HG03558 (cell line): ENCODE measurements around the gene CLN6.
"Not testable (repeated sequence)": the region's sequence is repeated elsewhere in the genome, so short reads cannot be mapped to it uniquely, and the experiment has no call there.

Experiments used
- ATAC-seq: cut with Tn5 transposase; IDR thresholded peaks from one replicate; pipeline ENCODE4 v1.9.1; 2021; ENCODE audit warnings: moderate number of reproducible peaks; ENCODE audit not compliant: unreplicated experiment; ENCODE audit errors: extremely low read depth

CLN6 gene

DNA sequence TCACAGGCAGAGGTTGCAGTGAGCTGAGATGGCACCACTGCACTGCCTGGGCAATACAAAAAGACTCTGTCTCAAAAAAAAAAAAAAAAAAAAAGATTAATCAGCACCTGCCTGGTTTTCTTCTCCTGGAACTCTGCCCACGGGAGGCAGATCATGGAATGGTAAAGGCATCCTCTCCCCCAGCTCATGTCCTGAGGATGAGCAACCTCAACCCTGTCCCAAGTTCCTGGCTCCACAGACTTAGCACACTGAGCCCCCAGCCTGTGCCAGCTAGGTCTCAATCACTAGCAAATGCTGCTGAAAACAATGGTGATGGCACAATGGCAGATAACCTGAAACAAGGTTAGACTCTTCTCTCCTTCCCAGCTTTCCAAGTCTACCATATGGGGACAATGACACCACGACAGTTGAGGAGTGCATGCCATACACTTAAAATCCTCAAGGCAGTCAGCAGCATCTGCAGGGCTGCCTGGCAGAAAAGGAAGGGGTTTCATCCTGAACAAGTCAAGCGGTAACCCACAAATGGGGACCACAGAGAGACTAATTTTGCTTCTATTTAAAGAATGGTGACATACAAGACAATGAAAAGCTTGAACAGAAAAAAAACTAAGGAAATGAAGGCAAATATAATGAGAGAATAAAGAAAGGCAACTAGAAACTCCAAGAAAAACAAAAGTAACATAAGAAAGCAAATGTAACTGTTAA, 4.8 kb downstream of the CLN6 start:
- no peak for ATAC-seq

DNA sequence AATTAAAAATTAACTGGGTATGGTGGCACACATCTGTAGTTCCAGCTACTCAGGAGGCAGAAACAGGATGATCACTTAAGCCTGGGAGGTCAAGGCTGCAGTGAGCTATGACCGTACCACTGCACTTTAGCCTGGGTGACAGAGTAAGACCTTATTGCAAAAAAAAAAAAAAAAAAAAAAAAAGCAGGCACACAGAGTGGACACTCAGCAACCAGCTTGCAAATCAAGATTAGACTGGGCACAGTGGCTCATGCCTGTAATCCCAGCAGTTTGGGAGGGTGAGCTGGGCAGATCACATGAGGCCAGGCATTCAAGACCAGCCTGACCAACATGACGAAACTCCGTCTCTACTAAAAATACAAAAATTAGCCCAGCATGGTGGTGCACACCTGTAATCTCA, 5.4 kb downstream of the CLN6 start:
- no peak for ATAC-seq

DNA sequence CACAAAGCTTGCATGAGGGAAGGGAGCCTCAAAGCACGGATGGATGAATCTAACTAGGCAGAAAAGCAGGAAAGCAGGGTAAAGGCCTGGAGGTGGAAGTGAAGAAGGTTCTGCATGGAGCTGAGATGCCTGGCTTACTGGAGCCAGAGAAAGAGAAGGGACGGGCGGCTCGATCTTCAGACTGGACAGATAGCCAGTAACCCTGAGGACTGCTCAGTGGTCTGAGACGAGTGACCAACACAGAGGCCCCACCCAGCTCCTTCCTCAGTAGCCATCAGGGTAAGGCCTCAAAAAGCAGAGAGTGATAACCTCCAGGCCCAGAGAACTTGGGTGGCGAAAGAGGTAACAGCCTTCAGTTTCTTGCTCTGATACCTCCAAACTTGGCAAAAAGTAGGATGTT, 6.4 kb downstream of the CLN6 start:
- ATAC-seq, result no peak

DNA sequence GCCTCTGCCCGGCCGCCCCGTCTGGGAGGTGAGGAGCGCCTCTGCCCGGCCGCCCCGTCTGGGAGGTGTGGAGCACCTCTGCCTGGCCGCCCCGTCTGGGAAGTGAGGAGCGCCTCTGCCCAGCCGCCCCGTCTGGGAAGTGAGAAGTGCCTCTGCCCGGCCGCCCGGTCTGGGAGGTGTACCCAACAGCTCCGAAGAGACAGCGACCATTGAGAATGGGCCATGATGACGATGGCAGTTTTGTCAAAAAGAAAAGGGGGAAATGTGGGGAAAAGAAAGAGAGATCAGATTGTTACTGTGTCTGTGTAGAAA, 7.1 kb downstream of the CLN6 start:
- ATAC-seq, result not testable (repeated sequence)

- ATAC-seq, result not testable (repeated sequence)
These were observed 7.7 kb downstream of the CLN6 start for GRCh38 chr15:68221530-68222431.

GRCh38 chr15:68220967-68221366, 8.6 kb downstream of the CLN6 start:
- ATAC-seq, result no peak

GRCh38 chr15:68220489-68220888, 9.0 kb downstream of the CLN6 start:
- ATAC-seq, result no peak

GRCh38 chr15:68218847-68219798, 10.4 kb downstream of the CLN6 start:
- ATAC-seq, result no peak

GRCh38 chr15:68218331-68218730, 11.2 kb downstream of the CLN6 start:
- ATAC-seq, result no peak

- ATAC-seq, result no peak
These were observed 12.2 kb downstream of the CLN6 start for GRCh38 chr15:68217341-68217740.

DNA sequence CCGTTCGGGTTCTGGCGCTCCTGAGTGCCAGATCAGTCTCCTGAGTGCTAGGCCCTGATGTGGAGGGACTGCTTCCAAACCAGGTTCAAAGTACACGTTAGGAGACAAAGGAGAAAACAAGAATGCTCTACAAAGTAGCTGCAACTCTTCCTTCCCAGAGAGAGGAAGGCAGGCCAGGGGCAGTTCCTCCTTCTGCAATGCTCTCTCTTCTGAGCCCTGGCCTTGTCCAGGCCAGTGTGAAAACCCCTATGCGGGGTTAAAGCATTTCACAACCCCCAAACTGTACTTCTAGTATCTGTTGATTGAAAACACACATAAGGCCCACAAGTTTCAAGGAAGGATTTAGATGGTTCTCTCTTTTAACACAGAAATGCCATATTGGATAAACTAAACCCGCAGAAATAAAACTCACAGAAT, 14.7 kb downstream of the CLN6 start:
- no peak for ATAC-seq

GRCh38 chr15:68213991-68214837, 15.3 kb downstream of the CLN6 start:
- ATAC-seq, result no peak

DNA sequence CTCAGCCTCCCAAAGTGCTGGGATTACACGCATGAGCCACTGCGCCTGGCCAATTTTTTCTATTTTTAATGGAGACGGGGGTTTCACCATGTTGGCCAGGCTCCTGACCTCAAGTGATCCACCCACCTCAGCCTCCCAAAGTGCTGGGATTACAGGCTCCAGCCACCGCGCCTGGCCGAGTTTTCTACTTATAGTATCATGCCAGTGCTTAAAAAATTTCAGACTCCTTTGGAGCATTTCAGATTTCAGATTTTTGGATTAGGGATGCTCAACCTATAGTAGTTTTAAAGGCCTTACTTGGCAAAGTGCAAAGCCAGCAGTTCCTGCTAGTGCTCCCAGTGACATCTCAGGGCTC, 16.1 kb downstream of the CLN6 start:
- ATAC-seq, result not testable (repeated sequence)

DNA sequence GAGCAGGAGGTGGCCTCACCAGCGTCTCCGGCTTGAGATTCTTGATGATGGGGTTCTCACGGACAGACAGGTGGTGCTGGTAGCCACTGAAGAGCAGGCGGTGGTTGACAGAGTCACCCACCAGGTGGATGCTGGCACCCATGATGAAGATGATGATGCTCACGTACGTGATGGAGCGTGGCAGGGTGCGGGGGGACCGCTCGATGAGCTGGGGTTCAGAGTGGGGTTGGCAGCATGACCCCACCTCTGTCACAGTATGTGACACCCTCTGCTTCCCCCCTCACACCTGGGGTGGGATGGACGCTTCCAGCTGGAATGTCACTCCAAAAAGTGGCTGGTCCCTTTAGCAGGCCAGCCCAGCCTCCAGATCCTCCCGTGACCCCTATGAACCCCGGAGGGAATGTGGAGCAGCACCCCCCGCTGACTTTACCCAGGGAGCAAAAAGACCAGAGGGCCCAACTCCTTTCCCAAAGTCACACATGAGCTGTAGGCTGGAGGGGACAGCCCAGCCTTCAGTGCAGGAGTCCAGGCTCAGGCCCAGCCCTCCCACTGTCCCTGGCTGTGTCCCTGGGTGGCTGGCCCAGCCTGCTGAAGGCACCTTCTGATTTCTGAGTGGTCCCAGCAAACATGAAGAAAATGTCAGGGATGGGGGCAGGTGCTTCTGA, 17.7 kb downstream of the CLN6 start:
- ATAC-seq, result no peak

DNA sequence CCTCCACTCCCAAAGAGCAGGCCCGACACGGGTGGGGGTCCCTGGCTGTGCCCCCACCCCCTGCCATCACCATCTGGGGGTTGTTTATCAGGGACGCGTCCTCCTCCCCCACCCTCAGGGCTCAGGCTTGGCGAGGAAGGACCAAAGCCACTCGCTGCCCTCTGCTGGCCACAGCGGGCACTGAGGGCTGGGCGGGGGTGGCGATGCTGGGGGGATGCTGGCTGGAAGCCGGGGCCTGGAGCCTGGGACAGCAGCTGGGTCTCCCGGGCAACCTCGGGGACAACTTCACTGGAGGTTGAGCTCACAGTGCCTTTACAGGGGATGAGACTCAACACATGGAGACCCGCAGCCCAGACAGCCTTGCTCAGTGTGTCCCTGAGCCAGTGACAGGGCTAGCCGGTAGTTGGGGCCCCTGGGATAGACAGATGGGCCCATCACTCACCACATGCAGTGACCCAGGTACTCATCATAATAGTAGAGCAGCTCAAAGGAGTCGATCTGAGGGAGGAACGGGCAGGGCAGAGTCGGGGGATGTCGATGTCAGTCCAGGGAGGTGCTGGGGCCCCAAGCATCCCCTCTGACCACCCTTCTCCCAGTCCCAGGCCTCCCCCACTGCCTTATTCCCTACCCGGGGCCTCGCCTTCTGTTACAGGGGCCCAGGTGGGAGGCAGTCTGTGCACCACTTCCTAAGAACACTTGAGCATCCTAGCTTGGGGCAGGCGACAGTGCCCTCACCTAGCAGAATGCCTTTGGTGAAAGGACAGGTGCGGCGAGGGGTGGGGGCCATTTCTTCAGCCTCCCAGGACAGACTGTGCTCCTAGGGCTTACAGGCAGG, 18.5 kb downstream of the CLN6 start:
- no peak for ATAC-seq

DNA sequence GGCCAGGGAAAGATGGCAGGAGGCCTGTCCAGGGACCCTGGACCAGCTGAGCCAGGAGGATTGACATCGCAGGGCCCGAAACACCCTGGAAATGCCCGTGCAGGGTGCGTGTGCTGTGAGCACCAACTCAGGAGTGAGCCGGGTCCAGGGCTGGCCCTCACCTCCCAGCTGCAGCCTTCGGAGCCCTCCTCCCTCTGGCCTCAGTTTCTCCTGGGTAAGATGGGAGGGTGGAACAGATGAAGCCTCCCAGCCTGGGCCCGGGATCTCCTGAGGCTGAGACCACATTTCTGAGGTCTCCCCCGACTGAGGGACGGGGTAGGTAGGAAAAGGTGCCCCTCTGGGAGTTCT, 19.1 kb downstream of the CLN6 start:
- ATAC-seq, result no peak

GRCh38 chr15:68209735-68210408, 19.7 kb downstream of the CLN6 start:
- ATAC-seq, result no peak

DNA sequence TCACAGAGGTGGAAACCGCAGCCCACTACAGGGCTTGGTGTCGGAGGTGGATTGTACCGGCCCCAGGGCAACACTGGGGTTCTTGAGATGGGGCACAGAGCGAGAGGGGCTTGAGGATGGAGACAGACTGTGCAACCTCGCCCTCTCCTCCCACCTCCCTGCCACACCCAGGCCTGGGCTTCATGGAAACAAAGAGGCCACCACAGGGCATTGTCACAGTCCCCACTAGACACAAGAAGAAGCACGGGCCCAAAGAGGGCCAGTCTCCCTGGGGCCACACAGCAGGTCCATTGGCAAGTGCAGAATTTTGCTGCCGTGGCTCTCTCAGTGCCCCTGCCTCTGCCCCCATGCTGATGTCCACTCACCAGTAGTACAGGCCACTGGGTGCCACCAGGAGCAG, 20.3 kb downstream of the CLN6 start:
- no peak for ATAC-seq
